GM15510 (cell line): ENCODE data around the gene CLUH.

Source experiments
- POLR2A ChIP-seq: IDR thresholded peaks from 3 replicates; pipeline ENCODE4 v1.6.1; 2011; ENCODE audit warnings: borderline replicate concordance; ENCODE audit not compliant: insufficient read length; ENCODE audit errors: extremely low read depth

The CLUH gene

GRCh38 chr17:2711608-2712299, at the start of gene CLUH:
TSS of gene CLUH (minus strand) at chr17:2711764. CDS start at chr17:2711661, 103 bp downstream.
- peak; percentile 79 for TF ChIP-seq POLR2A

- no peak for TF ChIP-seq POLR2A
Measured at GRCh38 chr17:2758870-2759269, 47.3 kb upstream of the CLUH start.

- no peak for TF ChIP-seq POLR2A
Measured at GRCh38 chr17:2755891-2756724, 44.5 kb upstream of the CLUH start.

GRCh38 chr17:2751491-2751890, 39.9 kb upstream of the CLUH start:
- TF ChIP-seq POLR2A = no peak

GRCh38 chr17:2750721-2751120, 39.2 kb upstream of the CLUH start:
- TF ChIP-seq POLR2A = no peak

- no peak for TF ChIP-seq POLR2A
Measured at GRCh38 chr17:2749784-2750181, 38.2 kb upstream of the CLUH start.

- TF ChIP-seq POLR2A = no peak
Measured at GRCh38 chr17:2749058-2749783, 37.7 kb upstream of the CLUH start, which contains the start of gene CCDC92B. TSS of gene CCDC92B (minus strand) at chr17:2749652. CDS start at chr17:2735145, 14,507 bp downstream.

GRCh38 chr17:2745317-2746037, 33.9 kb upstream of the CLUH start:
- TF ChIP-seq POLR2A = no peak

- no peak for TF ChIP-seq POLR2A
Measured at GRCh38 chr17:2737693-2738092, 26.1 kb upstream of the CLUH start.

GRCh38 chr17:2736956-2737355, 25.4 kb upstream of the CLUH start:
- TF ChIP-seq POLR2A = no peak

GRCh38 chr17:2735896-2736295, 24.3 kb upstream of the CLUH start:
- TF ChIP-seq POLR2A = no peak

- TF ChIP-seq POLR2A = no peak
Measured at GRCh38 chr17:2734939-2735338, 23.4 kb upstream of the CLUH start.

- no peak for TF ChIP-seq POLR2A
Measured at GRCh38 chr17:2731807-2732206, 20.2 kb upstream of the CLUH start.

GRCh38 chr17:2730764-2731353, 19.3 kb upstream of the CLUH start:
- no peak for TF ChIP-seq POLR2A
